ENCODE results near the gene CEACAM7. TPM values are rescaled to one million over a fixed set of nuclear protein-coding genes. Genes with fewer than 3 reads are reported as not detected.
"Not testable (repeated sequence)": the region's sequence is repeated elsewhere in the genome, so short reads cannot be mapped to it uniquely, and the experiment has no call there.

The CEACAM7 gene
- total and polyA plus RNA-seq, 7 donors = 0.01 to 0.32 (median 0.15) TPM; not detected in 4

DNA sequence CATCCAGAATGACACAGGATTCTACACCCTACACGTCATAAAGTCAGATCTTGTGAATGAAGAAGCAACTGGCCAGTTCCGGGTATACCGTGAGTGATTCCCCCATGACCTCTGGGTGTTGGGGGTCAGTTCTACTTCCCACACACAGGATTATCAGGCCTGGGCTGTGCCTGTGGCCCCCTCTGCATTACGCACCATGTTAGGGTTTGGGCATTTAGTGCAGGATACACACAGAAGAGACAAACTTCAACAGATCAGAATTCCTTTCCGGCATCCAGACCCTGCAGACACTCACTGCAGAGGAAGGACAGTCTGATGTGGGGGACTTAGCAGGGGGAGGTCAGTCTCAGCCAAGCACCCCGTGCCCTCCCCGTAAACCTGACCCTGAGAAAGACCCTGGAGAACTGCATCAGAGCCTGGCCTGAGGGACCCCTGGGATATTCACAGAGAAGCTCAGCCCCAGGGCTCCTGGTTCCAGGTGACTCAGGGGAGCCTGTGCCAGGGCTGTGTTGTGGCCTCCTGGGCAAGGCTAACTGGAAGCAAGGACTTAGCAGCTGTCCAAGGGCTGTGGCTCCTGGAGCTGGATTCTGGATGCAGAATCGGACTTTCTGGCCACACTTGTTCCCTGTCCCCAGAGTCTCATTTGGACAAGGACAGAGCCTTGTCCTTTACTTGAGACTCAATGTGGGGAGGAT lies 22.0 kb upstream of the CEACAM7 start:
- no peak for TF ChIP-seq CTCF (IDR thresholded peaks at IDR 0.05)
- DNase-seq (no peak), ATAC-seq (no peak)
- H3K27ac ChIP-seq = no peak overlapping the region
- H3K4me3 ChIP-seq = no peak overlapping the region
- WGBS, 3 donors = 71 to 74% (median 72%) methylated on average over 8 of the region's 8 CpGs
- H3K4me1 ChIP-seq = no peaks in the 10 kb centered on the region
- intact Hi-C loops (cut with DNase I) = no loop called here
- no peaks in the 10 kb centered on the region for H3K36me3 ChIP-seq (ENCODE audit: insufficient read depth in 1 of 2, low read depth in 1 of 2)
- no peaks in the 10 kb centered on the region for H3K9me3 ChIP-seq
- peaks cover 0 to 29% (median 0%) of the 10 kb centered on the region in 3 donors for H3K27me3 ChIP-seq (ENCODE audit: insufficient read depth in 3 of 3, low read length in 2 of 3)

- ATAC-seq; H3K9me3 ChIP-seq; H3K27ac ChIP-seq; H3K4me3 ChIP-seq; H3K4me1 ChIP-seq; intact Hi-C loops (cut with DNase I); H3K36me3 ChIP-seq (ENCODE audit: insufficient read depth in 1 of 2, low read depth in 1 of 2); DNase-seq: not testable (repeated sequence)
- H3K27me3 ChIP-seq (ENCODE audit: insufficient read depth in 3 of 3, low read length in 2 of 3) = peaks cover 0 to 29% (median 0%) of the 10 kb centered on the region in 3 donors
- 82 to 89% (median 84%) methylated on average over 8 of the region's 8 CpGs for WGBS, 3 donors
Observed at GRCh38 chr19:41709516-41709915, 21.4 kb upstream of the CEACAM7 start.

DNA sequence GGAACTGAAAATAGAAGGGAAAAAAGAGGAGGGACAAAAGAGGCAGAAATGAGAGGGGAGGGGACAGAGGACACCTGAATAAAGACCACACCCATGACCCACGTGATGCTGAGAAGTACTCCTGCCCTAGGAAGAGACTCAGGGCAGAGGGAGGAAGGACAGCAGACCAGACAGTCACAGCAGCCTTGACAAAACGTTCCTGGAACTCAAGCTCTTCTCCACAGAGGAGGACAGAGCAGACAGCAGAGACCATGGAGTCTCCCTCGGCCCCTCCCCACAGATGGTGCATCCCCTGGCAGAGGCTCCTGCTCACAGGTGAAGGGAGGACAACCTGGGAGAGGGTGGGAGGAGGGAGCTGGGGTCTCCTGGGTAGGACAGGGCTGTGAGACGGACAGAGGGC lies 20.4 kb upstream of the CEACAM7 start, which contains the start of gene CEACAM5:
TSS of gene CEACAM5 (plus strand) at position 146 of the 400 bp plus-strand sequence. CDS start at position 252, 106 bp downstream.
- intact Hi-C loops (cut with DNase I) = no loop called here
- DNase-seq (no peak), ATAC-seq (no peak)
- peaks cover 0 to 29% (median 0%) of the 10 kb centered on the region in 3 donors for H3K27me3 ChIP-seq (ENCODE audit: insufficient read depth in 3 of 3, low read length in 2 of 3)
- no peak within 1 kb of the TSS for H3K4me3 ChIP-seq
- H3K36me3 ChIP-seq (ENCODE audit: insufficient read depth in 1 of 2, low read depth in 1 of 2) = no peaks in the 10 kb centered on the region
- H3K9me3 ChIP-seq = no peaks in the 10 kb centered on the region
- WGBS, 3 donors = 27 to 32% (median 28%) methylated on average over 4 of the region's 4 CpGs
- no peak within 1 kb of the TSS for H3K27ac ChIP-seq
- no peaks in the 10 kb centered on the region for H3K4me1 ChIP-seq
- TF ChIP-seq CTCF (IDR thresholded peaks at IDR 0.05) = no peak

DNA sequence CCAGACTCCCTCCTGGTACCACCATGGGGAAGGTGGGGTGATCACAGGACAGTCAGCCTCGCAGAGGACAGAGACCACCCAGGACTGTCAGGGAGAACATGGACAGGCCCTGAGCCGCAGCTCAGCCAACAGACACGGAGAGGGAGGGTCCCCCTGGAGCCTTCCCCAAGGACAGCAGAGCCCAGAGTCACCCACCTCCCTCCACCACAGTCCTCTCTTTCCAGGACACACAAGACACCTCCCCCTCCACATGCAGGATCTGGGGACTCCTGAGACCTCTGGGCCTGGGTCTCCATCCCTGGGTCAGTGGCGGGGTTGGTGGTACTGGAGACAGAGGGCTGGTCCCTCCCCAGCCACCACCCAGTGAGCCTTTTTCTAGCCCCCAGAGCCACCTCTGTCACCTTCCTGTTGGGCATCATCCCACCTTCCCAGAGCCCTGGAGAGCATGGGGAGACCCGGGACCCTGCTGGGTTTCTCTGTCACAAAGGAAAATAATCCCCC lies 19.9 kb upstream of the CEACAM7 start:
- Histone ChIP-seq H3K9me3 (no peaks in the 10 kb centered on the region), H3K36me3 (ENCODE audit: insufficient read depth in 1 of 2, low read depth in 1 of 2) (no peaks in the 10 kb centered on the region), H3K27me3 (ENCODE audit: insufficient read depth in 3 of 3, low read length in 2 of 3) (peaks cover 0 to 29% (median 0%) of the 10 kb centered on the region in 3 donors), H3K4me1 (no peaks in the 10 kb centered on the region), H3K4me3 (no peak overlapping the region), H3K27ac (no peak overlapping the region)
- TF ChIP-seq CTCF (IDR thresholded peaks at IDR 0.05) = no peak
- intact Hi-C loops (cut with DNase I) = no loop called here
- no peak for ATAC-seq
- WGBS, 3 donors = 59 to 74% (median 72%) methylated on average over 5 of the region's 5 CpGs
- DNase-seq = no peak

- WGBS, 3 donors = 38 to 47% (median 41%) methylated on average over 5 of the region's 5 CpGs
- no peaks in the 10 kb centered on the region for H3K9me3 ChIP-seq
- H3K4me1 ChIP-seq = no peaks in the 10 kb centered on the region
- H3K27me3 ChIP-seq (ENCODE audit: insufficient read depth in 3 of 3, low read length in 2 of 3) = peaks cover 0 to 29% (median 0%) of the 10 kb centered on the region in 3 donors
- no peak overlapping the region for H3K4me3 ChIP-seq
- TF ChIP-seq CTCF (IDR thresholded peaks at IDR 0.05) = no peak
- ATAC-seq = no peak
- no peak overlapping the region for H3K27ac ChIP-seq
- no peaks in the 10 kb centered on the region for H3K36me3 ChIP-seq (ENCODE audit: insufficient read depth in 1 of 2, low read depth in 1 of 2)
- intact Hi-C loops (cut with DNase I) = no loop called here
- DNase-seq = no peak
Observed at GRCh38 chr19:41707502-41707812, 19.4 kb upstream of the CEACAM7 start.

Measured in psoas muscle (tissue), 8 donors.